H1 (cell line): ENCODE data around the gene SPIRE1. TPM values are rescaled to one million over a fixed set of nuclear protein-coding genes. Genes with fewer than 3 reads are reported as not detected.

ENCODE experiments used
- CTCF ChIA-PET: fragments of 300-600 bp; sonication (Branson Sonifier 250); formaldehyde crosslinking; loops from one replicate; lab custom pipeline; 2021; ENCODE audit not compliant: partially characterized antibody; lab: Charles Lee
- POLR2A ChIA-PET: fragments of 300-600 bp; sonication (Branson Sonifier 250); formaldehyde crosslinking; loops from one replicate; lab custom pipeline; 2021; ENCODE audit warnings: inconsistent platforms; ENCODE audit not compliant: partially characterized antibody; lab: Charles Lee
- DNase-seq, 2 experiments: peaks; one replicate each; pipeline versions ENCODE4 v3.0.0 to v3.0.0-alpha.2; 2010 to 2022; ENCODE audit warnings: low spot score in 2 of 2, low read depth in 1 of 2, mixed read lengths in 1 of 2
- FAIRE-seq: peaks from 2 replicates; lab custom pipeline; 2011; peaks lifted over from hg19 to GRCh38; lab: Jason Lieb, UNC
- H2AFZ ChIP-seq: 2 replicates; pipeline ENCODE4 v1.8.1; 2012; ENCODE audit warnings: low read length, inconsistent platforms
- H2AK5ac ChIP-seq: 2 replicates; pipeline ENCODE4 v1.6.1; 2013; ENCODE audit warnings: low read depth, low read length
- H2BK120ac ChIP-seq: replicated peaks from 2 replicates; pipeline ENCODE3; 2013; ENCODE audit warnings: low read depth, low read length, inconsistent platforms
- H2BK12ac ChIP-seq: 2 replicates; pipeline ENCODE4 v1.6.1; 2013; ENCODE audit warnings: low read depth, low read length
- H2BK15ac ChIP-seq: 2 replicates; pipeline ENCODE4 v1.6.1; 2013; ENCODE audit warnings: low read length
- H2BK20ac ChIP-seq: 2 replicates; pipeline ENCODE4 v1.6.1; 2013; ENCODE audit warnings: low read length
- H2BK5ac ChIP-seq: 2 replicates; pipeline ENCODE4 v1.6.1; 2013; ENCODE audit warnings: low read depth, low read length
- H3K14ac ChIP-seq: 2 replicates; pipeline ENCODE4 v1.6.1; 2013; ENCODE audit warnings: inconsistent platforms; ENCODE audit not compliant: insufficient read length
- H3K18ac ChIP-seq: 2 replicates; pipeline ENCODE4 v1.6.1; 2013; ENCODE audit warnings: low read length; ENCODE audit errors: extremely low read depth
- H3K23ac ChIP-seq: 2 replicates; pipeline ENCODE4 v1.6.1; 2013; ENCODE audit warnings: inconsistent platforms; ENCODE audit not compliant: insufficient read length
- H3K23me2 ChIP-seq: 2 replicates; pipeline ENCODE4 v1.6.1; 2013; ENCODE audit warnings: low read depth, low read length
- H3K27ac ChIP-seq: 2 replicates; pipeline ENCODE4 v1.6.1; 2011; ENCODE audit warnings: low read depth, low read length, inconsistent platforms
- H3K27me3 ChIP-seq, 4 experiments: replicated peaks in 1 of 4; 1 replicate in 1 of 4; 2 replicates in 3 of 4; pipeline versions ENCODE4 v1.6.1 to v1.8.1; 2011 to 2013; ENCODE audit warnings: low read length in 3 of 4, mild to moderate bottlenecking in 3 of 4, inconsistent platforms in 2 of 4, mixed read lengths in 2 of 4, moderate library complexity in 1 of 4; ENCODE audit not compliant: control insufficient read depth in 3 of 4, insufficient read depth in 3 of 4; ENCODE audit errors: extremely low read depth in 1 of 4
- H3K36me3 ChIP-seq, 4 experiments: 2 replicates each; pipeline versions ENCODE4 v1.6.1 to v1.8.1; 2011 to 2013; ENCODE audit warnings: mild to moderate bottlenecking in 4 of 4, low read length in 3 of 4, moderate library complexity in 2 of 4, control low read depth in 1 of 4, inconsistent platforms in 1 of 4; ENCODE audit not compliant: insufficient read depth in 4 of 4, control insufficient read depth in 2 of 4
- H3K4ac ChIP-seq: replicated peaks from 2 replicates; pipeline ENCODE3; 2013; ENCODE audit warnings: low read length, low read depth, mixed read lengths, inconsistent platforms; ENCODE audit not compliant: insufficient read length
- H3K4me1 ChIP-seq, 4 experiments: replicated peaks in 1 of 4; 1 replicate in 1 of 4; 2 replicates in 3 of 4; pipeline versions ENCODE4 v1.6.1 to v1.8.1; 2011 to 2013; ENCODE audit warnings: low read length in 3 of 4, inconsistent platforms in 2 of 4, mixed read lengths in 1 of 4; ENCODE audit not compliant: insufficient read depth in 4 of 4, control insufficient read depth in 3 of 4
- H3K4me2 ChIP-seq, 2 experiments: 2 replicates each; pipeline versions ENCODE4 v1.6.1 to v1.8.1; 2011 to 2013; ENCODE audit warnings: low read depth in 2 of 2, low read length in 2 of 2, control low read depth in 1 of 2, inconsistent platforms in 1 of 2, mild to moderate bottlenecking in 1 of 2; ENCODE audit not compliant: insufficient read depth in 1 of 2
- H3K4me3 ChIP-seq, 4 experiments: fragments of 200-600, 300-600 bp in 1 of 4; sonication (generic), shearing (Covaris generic), sonication (Bioruptor Twin) in 1 of 4; 2 replicates each; pipeline versions ENCODE4 v1.5.1 to v1.8.1; 2011 to 2016; ENCODE audit warnings: low read length in 4 of 4, low read depth in 3 of 4, control low read depth in 2 of 4, inconsistent platforms in 2 of 4, mild to moderate bottlenecking in 2 of 4, mixed read lengths in 1 of 4, moderate library complexity in 1 of 4; ENCODE audit not compliant: insufficient read depth in 2 of 4; ENCODE audit errors: extremely low read depth in 1 of 4
- H3K56ac ChIP-seq: replicated peaks from 2 replicates; pipeline ENCODE3; 2013; ENCODE audit warnings: low read depth, mild to moderate bottlenecking, mixed read lengths, low read length, inconsistent platforms; ENCODE audit not compliant: insufficient read length
- H3K79me1 ChIP-seq: 2 replicates; pipeline ENCODE4 v1.6.1; 2013; ENCODE audit warnings: low read depth, low read length, control low read depth
- H3K79me2 ChIP-seq, 2 experiments: 2 replicates each; pipeline versions ENCODE4 v1.6.1 to v1.8.1; 2012 to 2013; ENCODE audit warnings: low read length in 2 of 2, mild to moderate bottlenecking in 2 of 2, inconsistent platforms in 1 of 2; ENCODE audit not compliant: insufficient read depth in 2 of 2, control insufficient read depth in 1 of 2
- H3K9ac ChIP-seq, 4 experiments: replicated peaks in 1 of 4; 1 replicate in 1 of 4; 2 replicates in 3 of 4; pipeline versions ENCODE4 v1.6.1 to v1.8.1; 2011 to 2013; ENCODE audit warnings: low read depth in 3 of 4, low read length in 3 of 4, control low read depth in 2 of 4, mild to moderate bottlenecking in 2 of 4, moderate library complexity in 2 of 4, inconsistent platforms in 1 of 4; ENCODE audit errors: extremely low read depth in 1 of 4
- H3K9me3 ChIP-seq, 2 experiments: 2 replicates each; pipeline versions ENCODE4 v1.6.1 to v1.8.1; 2012 to 2013; ENCODE audit warnings: mild to moderate bottlenecking in 2 of 2, moderate library complexity in 2 of 2, control low read depth in 1 of 2, inconsistent platforms in 1 of 2, low read depth in 1 of 2, low read length in 1 of 2, mixed read lengths in 1 of 2; ENCODE audit not compliant: insufficient read depth in 2 of 2
- H4K20me1 ChIP-seq, 2 experiments: replicated peaks in 1 of 2; 2 replicates each; pipeline versions ENCODE3 to v1.8.1; 2011 to 2013; ENCODE audit warnings: inconsistent platforms in 2 of 2, low read length in 2 of 2, mild to moderate bottlenecking in 1 of 2; ENCODE audit not compliant: insufficient read depth in 2 of 2, control insufficient read depth in 1 of 2
- H4K5ac ChIP-seq: 2 replicates; pipeline ENCODE4 v1.6.1; 2013; ENCODE audit warnings: low read length, low read depth, mixed read lengths, inconsistent platforms; ENCODE audit not compliant: insufficient read length
- H4K8ac ChIP-seq: 2 replicates; pipeline ENCODE4 v1.8.0; 2013; ENCODE audit warnings: mild to moderate bottlenecking, moderate library complexity, low read length, inconsistent platforms; ENCODE audit not compliant: insufficient read depth; ENCODE audit errors: extremely low read depth
- H4K91ac ChIP-seq: replicated peaks from 2 replicates; pipeline ENCODE3; 2013; ENCODE audit warnings: low read length, mixed read lengths, inconsistent platforms; ENCODE audit not compliant: insufficient read length
- BCL11A ChIP-seq, 2 experiments: IDR thresholded peaks; one replicate each; pipeline ENCODE4 v1.6.1; 2011; ENCODE audit warnings: low read depth in 2 of 2, low read length in 2 of 2, mild to moderate bottlenecking in 2 of 2
- BRCA1 ChIP-seq: IDR thresholded peaks from 2 replicates; pipeline ENCODE4 v1.6.1; 2012; ENCODE audit warnings: low read depth, low read length, improper control_type of control experiment
- CHD1 ChIP-seq: IDR thresholded peaks from 2 replicates; pipeline ENCODE4 v1.6.1; 2012; ENCODE audit warnings: low read depth, low read length, improper control_type of control experiment
- CHD2 ChIP-seq: IDR thresholded peaks from 2 replicates; pipeline ENCODE4 v1.6.1; 2012; ENCODE audit warnings: low read length, improper control_type of control experiment
- CREB1 ChIP-seq: IDR thresholded peaks from 2 replicates; pipeline ENCODE4 v1.6.1; 2012; ENCODE audit warnings: inconsistent platforms
- GABPA ChIP-seq: IDR thresholded peaks from 2 replicates; pipeline ENCODE4 v1.6.1; 2011; ENCODE audit warnings: mild to moderate bottlenecking, low read length, moderate library complexity, borderline replicate concordance; ENCODE audit not compliant: insufficient read depth
- NANOG ChIP-seq: IDR thresholded peaks from 2 replicates; pipeline ENCODE4 v1.6.1; 2011; ENCODE audit warnings: low read length, low read depth, mild to moderate bottlenecking, inconsistent platforms; ENCODE audit not compliant: insufficient read depth, poor library complexity, severe bottlenecking
- RAD21 ChIP-seq, 2 experiments: IDR thresholded peaks in 1 of 2; conservative IDR thresholded peaks in 1 of 2; 2 replicates each; pipeline ENCODE4 v1.6.1; 2011; ENCODE audit warnings: low read depth in 2 of 2, low read length in 2 of 2, improper control_type of control experiment in 1 of 2, inconsistent platforms in 1 of 2, mild to moderate bottlenecking in 1 of 2, moderate library complexity in 1 of 2
- SIRT6 ChIP-seq: IDR thresholded peaks from one replicate; pipeline ENCODE4 v1.7.1; 2012; ENCODE audit warnings: low read length, inconsistent platforms
- SP4 ChIP-seq: IDR thresholded peaks from 2 replicates; pipeline ENCODE4 v1.6.1; 2012; ENCODE audit warnings: low read length, inconsistent platforms
- TBP ChIP-seq: IDR thresholded peaks from 2 replicates; pipeline ENCODE4 v1.6.1; 2011; ENCODE audit warnings: low read depth, low read length, improper control_type of control experiment
- WGBS, 2 experiments: shearing (Covaris generic) in 1 of 2; methylation state at CpG; one replicate each; pipeline versions ENCODE4 v1.1.6 to v1.1.7; 2013 to 2015; ENCODE audit warnings: low lambda C conversion rate in 2 of 2, mixed read lengths in 2 of 2, inconsistent platforms in 1 of 2, low coverage in 1 of 2, missing lambda C conversion rate in 1 of 2; ENCODE audit not compliant: insufficient replicate concordance in 2 of 2, insufficient coverage in 1 of 2, insufficient read length in 1 of 2; ENCODE audit errors: extremely low coverage in 1 of 2, missing lambda C conversion rate in 1 of 2; 5-methylcytosine and 5-hydroxymethylcytosine counted together
- polyA plus RNA-seq, 7 experiments: library from polyadenylated mRNA; depleted of rRNA in 3 of 7; stranded (reverse) in 5 of 7; unstranded in 2 of 7; fragments of >200 nt in 5 of 7; fragments of 200-250 nt in 2 of 7; gene quantifications; 1 replicate in 5 of 7; 2 replicates in 1 of 7; 4 replicates in 1 of 7; pipeline versions ENCODE4 v1.2.1 to v1.2.3, GENCODE V29; 2011 to 2013; ENCODE audit warnings: missing spikeins in 2 of 7, mixed read lengths in 2 of 7
- total RNA-seq: library from RNA; stranded (reverse); fragmentation: NEBNext Ultra II Directional; extraction: Animal tissue kit (Norgen Biotek cat#: 25700); gene quantifications from 2 replicates; pipeline ENCODE4 v1.2.1, GENCODE V29; 2021

The SPIRE1 gene
- total and polyA plus RNA-seq, 2 of the 8 experiments (the other 6 are each of a cell fraction or from before 2014, with no cell fraction given): 6.0 to 21.5 TPM

- Histone ChIP-seq H3K4me2 (no peak overlapping the region), H3K36me3 (no peaks in the 10 kb centered on the region; a peak in 1 of 8 replicates), H3K23ac (no peak overlapping the region), H2BK12ac (no peak overlapping the region), H3K9me3 (no peaks in the 10 kb centered on the region), H3K4me1 (no peaks in the 10 kb centered on the region), H2BK15ac (no peak overlapping the region), H2BK5ac (no peak overlapping the region), H3K23me2 (no peaks in the 10 kb centered on the region), H2BK20ac (no peak overlapping the region), H3K79me1 (no peaks in the 10 kb centered on the region), H2AK5ac (no peak overlapping the region), H3K4ac (no peak overlapping the region), H2AFZ (no peak overlapping the region), H3K9ac (no peak overlapping the region), H3K27me3 (no peaks in the 10 kb centered on the region), H4K91ac (no peak overlapping the region), H4K8ac (no peak overlapping the region), H3K14ac (no peak overlapping the region), H3K4me3 (no peak overlapping the region), H2BK120ac (no peak overlapping the region), H4K5ac (no peak overlapping the region), H3K79me2 (no peaks in the 10 kb centered on the region), H3K18ac (no peak overlapping the region), H3K27ac (no peak overlapping the region), H4K20me1 (no peaks in the 10 kb centered on the region), H3K56ac (no peak overlapping the region)
- ChIA-PET POLR2A (no interaction called here), CTCF (no interaction called here)
- 87% methylated on average over 6 of the region's 6 CpGs; no CpG with 5 or more reads in 1 of the 2 experiments for WGBS, 2 experiments
- DNase-seq: no peak
- FAIRE-seq: no peak
- TF ChIP-seq RAD21 (IDR thresholded peaks at IDR 0.05 in 1 of 2, conservative IDR thresholded peaks at IDR 0.05 in 1 of 2; ENCODE audit: low read depth in 2 of 2, low read length in 2 of 2): no peak
- TF ChIP-seq CREB1: no peak
- TF ChIP-seq NANOG: no peak
- no peak for TF ChIP-seq SP4
- TF ChIP-seq BCL11A (IDR thresholded peaks at IDR 0.05; ENCODE audit: low read depth in 2 of 2, low read length in 2 of 2): no peak
- no peak for TF ChIP-seq GABPA
- no peak for TF ChIP-seq SIRT6
- TF ChIP-seq CHD2: no peak
- TF ChIP-seq BRCA1: no peak
- TF ChIP-seq TBP: no peak
- no peak for TF ChIP-seq CHD1
These were observed 156.9 kb downstream of the SPIRE1 start for GRCh38 chr18:12500986-12501385.
